HepG2 (cell line): Measurements from ENCODE around the gene SCARF1. TPM values are rescaled to one million over a fixed set of nuclear protein-coding genes. Genes with fewer than 3 reads are reported as not detected.

ENCODE experiments used
- FOXP1 ChIP-seq, 2 experiments: fragments of 450-650 bp in 1 of 2; IDR thresholded peaks; 2 replicates each; pipeline ENCODE4 v1.6.1; 2017 to 2018; ENCODE audit warnings: antibody characterized with exemption in 1 of 2
- GATA4 ChIP-seq: sonication (generic); IDR thresholded peaks from 2 replicates; pipeline ENCODE4 v1.6.1; 2016; ENCODE audit warnings: antibody characterized with exemption, low read depth, borderline replicate concordance
- KDM2A ChIP-seq: sonication (generic); formaldehyde crosslinking; IDR thresholded peaks from 2 replicates; pipeline ENCODE4 v1.4.0; 2020; ENCODE audit warnings: low read depth, missing genetic modification reagents, borderline replicate concordance
- NAIF1 ChIP-seq: sonication (generic); formaldehyde crosslinking; IDR thresholded peaks from 2 replicates; pipeline ENCODE4 v1.5.0; 2020; ENCODE audit warnings: mild to moderate bottlenecking, missing genetic modification reagents, borderline replicate concordance
- POLR2AphosphoS2 ChIP-seq: IDR thresholded peaks from 2 replicates; pipeline ENCODE4 v1.6.1; 2011; ENCODE audit warnings: low read depth, low read length, improper control_type of control experiment
- SNAPC2 ChIP-seq: sonication (generic); formaldehyde crosslinking; IDR thresholded peaks from 2 replicates; pipeline ENCODE4 v1.8.1; 2022; ENCODE audit warnings: mild to moderate bottlenecking, missing genetic modification reagents
- SOX6 ChIP-seq, 2 experiments: fragments of 450-650 bp in 1 of 2; sonication (generic) in 1 of 2; formaldehyde crosslinking in 1 of 2; IDR thresholded peaks; 2 replicates each; pipeline versions ENCODE4 v1.4.0 to v1.6.1; 2017 to 2020; ENCODE audit warnings: antibody characterized with exemption in 1 of 2, mild to moderate bottlenecking in 1 of 2, missing genetic modification reagents in 1 of 2
- SRF ChIP-seq: IDR thresholded peaks from 2 replicates; pipeline ENCODE4 v1.6.1; 2011; ENCODE audit warnings: mild to moderate bottlenecking, low read depth, low read length, moderate library complexity
- ZBTB49 ChIP-seq: sonication (generic); formaldehyde crosslinking; IDR thresholded peaks from 2 replicates; pipeline ENCODE4 v1.4.0; 2020; ENCODE audit warnings: missing genetic modification reagents, borderline replicate concordance
- ZBTB7B ChIP-seq: sonication (generic); formaldehyde crosslinking; IDR thresholded peaks from 2 replicates; pipeline ENCODE4 v1.4.0; 2020; ENCODE audit warnings: missing genetic modification reagents
- ZNF12 ChIP-seq: sonication (generic); formaldehyde crosslinking; IDR thresholded peaks from 2 replicates; pipeline ENCODE4 v1.5.0; 2020; ENCODE audit warnings: missing genetic modification reagents
- ZNF496 ChIP-seq: sonication (generic); formaldehyde crosslinking; IDR thresholded peaks from 2 replicates; pipeline ENCODE4 v1.8.1; 2023; ENCODE audit warnings: mild to moderate bottlenecking, moderate library complexity, missing genetic modification reagents; ENCODE audit not compliant: insufficient replicate concordance
- ZNF749 ChIP-seq: sonication (generic); formaldehyde crosslinking; IDR thresholded peaks from 2 replicates; pipeline ENCODE4 v1.8.0; 2022; ENCODE audit warnings: mild to moderate bottlenecking, missing genetic modification reagents, moderate library complexity, borderline replicate concordance
- ZNF75D ChIP-seq: sonication (generic); formaldehyde crosslinking; IDR thresholded peaks from 2 replicates; pipeline ENCODE4 v1.8.1; 2023; ENCODE audit warnings: missing genetic modification reagents, mild to moderate bottlenecking, borderline replicate concordance
- polyA plus RNA-seq, 8 experiments: library from polyadenylated mRNA; depleted of rRNA in 3 of 8; stranded (reverse) in 7 of 8; unstranded in 1 of 8; fragments of >200 nt; fragmentation: Illumina TruSeq in 4 of 8; extraction: Trizol in 4 of 8; gene quantifications; 2 replicates each; pipeline versions ENCODE4 v1.2.1 to v1.2.3, GENCODE V29; 2011 to 2016; ENCODE audit warnings: low read depth in 4 of 8, missing spikeins in 1 of 8, mixed read lengths in 1 of 8; ENCODE audit not compliant: insufficient read depth in 1 of 8
- total RNA-seq, 5 experiments: library from RNA; depleted of rRNA; stranded (reverse); fragments of >200 nt; fragmentation: Illumina TruSeq; extraction: Trizol; gene quantifications; 2 replicates each; pipeline ENCODE4 v1.2.3, GENCODE V29; 2016; ENCODE audit warnings: low read depth in 1 of 5
- TF ChIP-seq, protein P1 (sequence below): sonication (generic); formaldehyde crosslinking; IDR thresholded peaks from 2 replicates; pipeline ENCODE4 v1.5.0; 2020; ENCODE audit warnings: mild to moderate bottlenecking, missing genetic modification reagents, moderate library complexity
- TF ChIP-seq, protein P2 (sequence below): sonication (generic); formaldehyde crosslinking; IDR thresholded peaks from 2 replicates; pipeline ENCODE4 v1.8.0; 2022; ENCODE audit warnings: mild to moderate bottlenecking, missing genetic modification reagents, borderline replicate concordance
- TF ChIP-seq, protein P3 (sequence below): IDR thresholded peaks from 2 replicates; pipeline ENCODE4 v1.6.1; 2016; ENCODE audit warnings: missing biosample characterization, missing genetic modification reagents, low read depth

Gene SCARF1
- total and polyA plus RNA-seq, 2 of the 13 experiments (the other 11 are each of a cell fraction or from before 2014, with no cell fraction given): 0.24 to 0.71 TPM

DNA sequence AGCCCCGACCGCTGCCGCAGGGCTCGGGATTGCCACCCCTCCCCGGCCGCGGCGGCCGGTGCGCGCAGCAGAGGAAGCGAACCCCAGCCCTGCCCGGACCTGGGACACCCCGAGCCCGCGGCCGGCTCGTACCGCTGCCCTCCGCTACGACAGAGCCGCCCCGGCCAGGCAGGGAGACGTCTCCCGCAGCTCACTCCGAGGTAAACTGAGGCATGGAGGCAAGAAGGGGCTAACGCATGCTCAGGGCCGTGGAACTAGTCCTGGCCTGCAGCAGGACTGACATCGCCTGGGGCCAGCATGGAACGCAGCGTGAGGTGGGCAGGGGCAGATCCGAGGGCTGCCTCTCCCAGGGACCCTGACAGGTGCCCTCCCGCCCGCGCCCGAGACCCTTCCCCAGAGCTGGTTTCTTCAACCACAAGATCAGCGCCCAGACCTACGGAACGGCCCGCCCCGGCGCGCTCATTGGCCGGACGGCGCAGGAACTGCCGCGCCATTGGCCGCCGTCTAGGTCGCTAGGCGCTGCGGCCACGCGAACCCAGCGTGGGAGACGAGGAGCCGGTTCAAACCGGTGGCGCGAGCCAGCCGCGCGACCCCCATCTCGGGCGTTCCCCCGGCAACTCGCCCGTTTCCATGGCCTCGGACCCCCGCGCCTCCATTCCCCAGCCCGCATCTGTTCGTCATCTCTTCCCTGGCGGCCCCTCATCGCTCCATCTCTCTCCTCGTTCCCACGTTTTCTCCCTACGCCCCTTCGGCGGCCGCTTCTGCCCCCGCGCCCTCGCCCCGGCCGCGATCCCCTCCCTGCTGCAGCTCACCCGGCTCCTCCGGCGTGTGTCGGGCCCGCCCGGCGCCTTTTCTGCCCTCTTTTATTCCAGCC, 17.3 kb downstream of the SCARF1 start, which contains the start of gene SLC43A2 (continued):
- TF ChIP-seq, protein P1, sequence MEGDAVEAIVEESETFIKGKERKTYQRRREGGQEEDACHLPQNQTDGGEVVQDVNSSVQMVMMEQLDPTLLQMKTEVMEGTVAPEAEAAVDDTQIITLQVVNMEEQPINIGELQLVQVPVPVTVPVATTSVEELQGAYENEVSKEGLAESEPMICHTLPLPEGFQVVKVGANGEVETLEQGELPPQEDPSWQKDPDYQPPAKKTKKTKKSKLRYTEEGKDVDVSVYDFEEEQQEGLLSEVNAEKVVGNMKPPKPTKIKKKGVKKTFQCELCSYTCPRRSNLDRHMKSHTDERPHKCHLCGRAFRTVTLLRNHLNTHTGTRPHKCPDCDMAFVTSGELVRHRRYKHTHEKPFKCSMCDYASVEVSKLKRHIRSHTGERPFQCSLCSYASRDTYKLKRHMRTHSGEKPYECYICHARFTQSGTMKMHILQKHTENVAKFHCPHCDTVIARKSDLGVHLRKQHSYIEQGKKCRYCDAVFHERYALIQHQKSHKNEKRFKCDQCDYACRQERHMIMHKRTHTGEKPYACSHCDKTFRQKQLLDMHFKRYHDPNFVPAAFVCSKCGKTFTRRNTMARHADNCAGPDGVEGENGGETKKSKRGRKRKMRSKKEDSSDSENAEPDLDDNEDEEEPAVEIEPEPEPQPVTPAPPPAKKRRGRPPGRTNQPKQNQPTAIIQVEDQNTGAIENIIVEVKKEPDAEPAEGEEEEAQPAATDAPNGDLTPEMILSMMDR: no peak
- TF ChIP-seq, protein P2, sequence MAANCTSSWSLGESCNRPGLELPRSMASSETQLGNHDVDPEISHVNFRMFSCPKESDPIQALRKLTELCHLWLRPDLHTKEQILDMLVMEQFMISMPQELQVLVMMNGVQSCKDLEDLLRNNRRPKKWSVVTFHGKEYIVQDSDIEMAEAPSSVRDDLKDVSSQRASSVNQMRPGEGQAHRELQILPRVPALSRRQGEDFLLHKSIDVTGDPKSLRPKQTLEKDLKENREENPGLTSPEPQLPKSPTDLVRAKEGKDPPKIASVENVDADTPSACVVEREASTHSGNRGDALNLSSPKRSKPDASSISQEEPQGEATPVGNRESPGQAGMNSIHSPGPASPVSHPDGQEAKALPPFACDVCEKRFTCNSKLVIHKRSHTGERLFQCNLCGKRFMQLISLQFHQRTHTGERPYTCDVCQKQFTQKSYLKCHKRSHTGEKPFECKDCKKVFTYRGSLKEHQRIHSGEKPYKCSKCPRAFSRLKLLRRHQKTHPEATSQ: no peak; the same call in 1 of the 2 replicates
- TF ChIP-seq, protein P3, sequence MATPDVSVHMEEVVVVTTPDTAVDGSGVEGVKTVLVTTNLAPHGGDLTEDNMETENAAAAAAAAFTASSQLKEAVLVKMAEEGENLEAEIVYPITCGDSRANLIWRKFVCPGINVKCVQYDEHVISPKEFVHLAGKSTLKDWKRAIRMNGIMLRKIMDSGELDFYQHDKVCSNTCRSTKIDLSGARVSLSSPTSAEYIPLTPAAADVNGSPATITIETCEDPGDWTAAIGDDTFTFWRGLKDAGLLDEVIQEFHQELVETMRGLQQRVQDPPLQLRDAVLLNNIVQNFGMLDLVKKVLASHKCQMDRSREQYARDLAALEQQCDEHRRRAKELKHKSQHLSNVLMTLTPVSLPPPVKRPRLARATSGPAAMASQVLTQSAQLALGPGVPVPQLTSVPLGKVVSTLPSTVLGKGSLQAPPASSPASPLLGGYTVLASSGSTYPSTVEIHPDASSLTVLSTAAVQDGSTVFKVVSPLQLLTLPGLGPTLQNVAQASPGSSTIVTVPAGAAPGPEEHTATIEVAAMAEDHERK (CRISPR knock-in tag): no peak
- TF ChIP-seq ZNF749 (CRISPR knock-in tag) (no peak; the same call in 1 of the 2 replicates), KDM2A (CRISPR knock-in tag) (peak; percentile 57; the same call in 1 of the 2 replicates), POLR2AphosphoS2 (no peak), ZBTB7B (CRISPR knock-in tag) (peak; percentile 43; the same call in 1 of the 2 replicates), FOXP1 (IDR thresholded peaks at IDR 0.05) (no peak), FOXP1 (CRISPR knock-in tag; IDR thresholded peaks at IDR 0.05) (no peak), GATA4 (no peak), ZNF75D (CRISPR knock-in tag) (no peak), ZNF496 (CRISPR knock-in tag) (no peak), SOX6 (IDR thresholded peaks at IDR 0.05) (no peak), SOX6 (CRISPR knock-in tag; IDR thresholded peaks at IDR 0.05) (peak; percentile 46), ZNF12 (no peak), SRF (no peak), ZBTB49 (CRISPR knock-in tag) (no peak), SNAPC2 (CRISPR knock-in tag) (no peak), NAIF1 (no peak)
